UCSD-AML1 (cell line): ENCODE results near the gene ZDHHC21.
"Not testable (repeated sequence)": the region's sequence is repeated elsewhere in the genome, so short reads cannot be mapped to it uniquely, and the experiment has no call there.

Experiments used
- DNase-seq: peaks from one replicate; lab custom pipeline; 2025; ENCODE audit not compliant: unreplicated experiment; lab: John Stamatoyannopoulos, UW

The ZDHHC21 gene

DNA sequence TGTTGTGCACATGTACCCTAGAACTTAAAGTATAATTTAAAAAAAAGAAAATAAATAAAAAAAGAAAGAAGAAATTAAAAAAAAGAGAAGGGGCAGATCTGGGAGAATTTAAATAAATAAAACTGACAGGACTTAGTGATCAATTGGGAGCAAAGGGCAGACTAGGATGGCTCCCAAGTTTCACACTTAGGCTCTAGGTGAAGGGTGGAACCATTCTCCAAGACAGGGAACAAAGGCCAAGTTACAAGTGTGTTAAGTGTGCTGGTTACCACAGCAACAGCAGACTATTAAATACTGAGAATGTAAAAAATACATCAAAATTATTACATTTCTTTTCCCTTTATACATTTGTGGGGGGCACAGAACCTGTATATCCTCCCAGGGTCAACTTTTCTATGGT lies 7.1 kb downstream of the ZDHHC21 start:
- no peak for DNase-seq

DNA sequence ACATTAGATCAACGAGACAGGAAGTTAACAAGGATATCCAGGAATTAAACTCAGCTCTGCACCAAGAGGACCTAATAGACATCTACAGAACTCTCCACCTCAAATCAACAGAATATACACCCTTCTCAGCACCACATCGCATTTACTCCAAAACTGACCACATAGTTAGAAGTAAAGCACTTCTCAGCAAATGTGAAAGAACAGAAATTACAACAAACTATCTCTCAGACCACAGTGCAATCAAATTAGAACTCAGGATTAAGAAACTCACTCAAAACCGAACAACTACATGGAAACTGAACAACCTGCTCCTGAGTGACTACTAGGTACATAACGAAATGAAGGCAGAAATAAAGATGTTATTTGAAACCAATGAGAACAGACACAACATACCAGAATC lies 10.6 kb downstream of the ZDHHC21 start:
- not testable (repeated sequence) for DNase-seq

DNA sequence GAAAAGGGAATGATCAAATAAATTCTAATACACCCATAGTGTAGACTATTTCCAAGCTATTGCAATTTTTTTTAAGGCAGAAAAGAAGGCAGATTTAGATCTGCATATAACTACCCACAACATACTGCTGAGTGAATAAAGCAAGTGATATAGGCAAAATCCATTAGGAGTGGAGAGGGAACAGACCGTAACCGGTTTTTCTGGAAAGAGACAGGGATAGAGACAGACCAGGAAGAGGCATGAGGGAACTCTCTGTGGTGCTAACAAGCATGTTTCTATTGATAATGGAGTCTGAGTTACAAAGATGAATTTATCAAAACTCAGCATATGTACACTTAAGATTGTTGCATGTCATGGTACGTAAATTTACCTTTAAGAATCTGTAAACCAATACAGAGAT lies 14.5 kb downstream of the ZDHHC21 start:
- no peak for DNase-seq

DNA sequence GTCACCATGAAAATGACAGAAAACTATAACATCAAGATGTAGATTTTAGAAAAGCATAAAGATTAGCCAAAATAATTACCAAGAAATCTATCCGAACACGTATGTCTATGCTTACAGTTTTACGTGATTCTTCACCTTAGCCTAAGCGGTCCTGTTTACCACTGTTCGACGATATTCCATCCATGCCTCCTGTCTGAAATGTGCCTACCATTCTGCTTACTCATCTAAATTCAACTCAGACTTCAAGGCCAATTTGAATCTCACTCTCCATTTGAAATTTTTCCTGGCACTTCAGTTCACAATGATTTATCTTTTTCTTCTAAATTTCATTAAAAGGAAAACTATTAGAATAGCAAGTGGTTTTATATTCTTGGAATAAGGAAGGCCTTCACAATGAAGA lies 15.4 kb downstream of the ZDHHC21 start:
- no peak for DNase-seq

DNA sequence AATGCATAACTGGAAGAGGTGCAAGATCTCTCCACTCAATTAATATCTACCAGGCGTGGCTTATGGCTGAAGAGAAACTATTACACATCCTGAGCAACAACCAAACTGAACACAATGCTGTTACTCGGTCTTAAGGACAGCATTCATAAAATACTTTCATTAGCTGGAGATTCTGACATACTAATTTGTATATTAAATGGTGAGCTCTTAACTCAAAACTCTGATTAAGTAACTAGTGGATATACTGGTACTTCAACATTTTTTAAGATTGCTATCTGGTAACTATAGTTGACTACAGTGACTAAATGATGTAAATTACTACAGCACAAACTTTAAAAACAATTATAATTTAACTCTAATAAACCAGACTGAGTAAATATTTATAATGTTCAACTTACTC lies 15.8 kb downstream of the ZDHHC21 start:
- no peak for DNase-seq

DNA sequence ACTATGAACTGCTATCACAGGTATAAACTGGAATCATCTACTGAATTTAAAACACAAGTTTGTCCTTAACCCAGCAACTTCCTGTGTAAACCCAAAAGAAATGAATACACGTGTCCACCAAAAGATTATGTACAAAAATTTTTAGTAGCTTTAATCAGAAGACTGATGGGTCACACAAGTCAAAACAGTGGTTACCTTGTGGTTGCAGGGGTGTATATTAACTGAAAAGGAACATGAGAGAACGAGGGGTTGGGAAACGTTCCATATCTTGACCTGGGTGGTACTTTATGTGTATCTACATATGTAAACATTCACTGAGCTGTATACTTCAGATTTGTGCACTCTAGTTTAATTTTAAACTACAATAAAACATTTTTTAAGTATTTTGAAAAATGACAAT lies 18.6 kb downstream of the ZDHHC21 start:
- no peak for DNase-seq

DNA sequence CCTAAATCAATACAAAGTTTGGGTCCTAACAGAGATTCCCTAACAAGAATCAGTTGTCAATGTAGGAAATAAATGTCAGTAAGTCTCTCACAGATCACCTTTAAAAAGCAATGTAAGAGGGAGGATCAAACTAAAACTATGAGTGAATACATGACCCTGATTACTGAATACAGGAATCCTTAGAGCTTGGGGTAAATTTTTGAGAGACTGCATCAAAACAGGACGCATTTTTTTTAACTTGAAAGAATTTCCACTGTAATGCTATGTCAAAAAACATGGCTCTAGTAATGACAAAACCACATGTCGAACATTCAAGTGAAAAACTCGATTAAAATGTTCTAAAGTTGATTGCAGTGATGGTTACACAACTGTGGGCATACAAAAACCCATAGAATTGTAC lies 21.9 kb downstream of the ZDHHC21 start:
- no peak for DNase-seq

DNA sequence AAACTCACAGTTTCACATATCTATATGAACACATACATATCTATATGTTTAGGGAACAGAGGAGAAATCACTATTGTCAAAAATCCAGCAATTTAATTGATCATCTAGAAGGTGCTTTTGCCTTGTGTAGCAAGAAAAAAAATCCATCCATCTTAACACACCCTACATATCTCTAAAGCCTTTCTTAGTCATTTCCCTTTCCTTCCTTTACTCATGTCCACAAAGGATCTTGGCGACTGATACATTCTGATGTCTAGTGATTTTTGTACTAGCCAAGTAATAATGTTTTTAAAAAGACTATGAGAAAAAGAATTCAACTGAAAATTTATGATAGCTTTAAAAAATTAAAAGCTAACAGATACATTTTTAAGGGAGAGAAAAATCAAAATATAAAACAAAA lies 22.5 kb downstream of the ZDHHC21 start:
- no peak for DNase-seq

DNA sequence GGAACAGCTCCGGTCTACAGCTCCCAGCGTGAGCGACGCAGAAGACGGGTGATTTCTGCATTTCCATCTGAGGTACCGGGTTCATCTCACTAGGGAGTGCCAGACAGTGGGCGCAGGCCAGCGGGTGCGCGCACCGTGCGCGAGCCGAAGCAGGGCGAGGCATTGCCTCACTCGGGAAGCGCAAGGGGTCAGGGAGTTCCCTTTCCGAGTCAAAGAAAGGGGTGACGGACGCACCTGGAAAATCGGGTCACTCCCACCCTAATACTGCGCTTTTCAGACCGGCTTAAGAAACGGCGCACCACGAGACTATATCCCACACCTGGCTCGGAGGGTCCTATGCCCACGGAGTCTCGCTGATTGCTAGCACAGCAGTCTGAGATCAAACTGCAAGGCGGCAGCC lies 29.2 kb downstream of the ZDHHC21 start:
- not testable (repeated sequence) for DNase-seq

DNA sequence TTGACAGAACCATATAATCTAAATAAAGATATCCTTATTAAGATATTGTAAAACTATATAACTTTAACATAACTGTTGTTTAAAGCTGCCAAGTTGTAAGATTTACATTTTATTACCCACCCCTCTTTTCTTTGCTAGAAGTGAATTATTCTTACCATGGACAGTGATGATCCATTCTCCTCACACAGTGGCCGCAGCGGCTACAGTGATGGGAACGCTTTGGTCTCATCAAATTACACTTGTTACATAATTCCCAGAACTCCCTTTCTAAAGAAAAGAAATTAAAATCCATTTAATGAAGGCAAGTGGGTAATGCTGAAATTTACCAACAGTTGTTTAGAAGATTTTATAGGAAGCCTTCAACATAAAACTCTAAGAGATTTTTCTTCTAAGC lies 31.2 kb downstream of the ZDHHC21 start:
- no peak for DNase-seq

DNA sequence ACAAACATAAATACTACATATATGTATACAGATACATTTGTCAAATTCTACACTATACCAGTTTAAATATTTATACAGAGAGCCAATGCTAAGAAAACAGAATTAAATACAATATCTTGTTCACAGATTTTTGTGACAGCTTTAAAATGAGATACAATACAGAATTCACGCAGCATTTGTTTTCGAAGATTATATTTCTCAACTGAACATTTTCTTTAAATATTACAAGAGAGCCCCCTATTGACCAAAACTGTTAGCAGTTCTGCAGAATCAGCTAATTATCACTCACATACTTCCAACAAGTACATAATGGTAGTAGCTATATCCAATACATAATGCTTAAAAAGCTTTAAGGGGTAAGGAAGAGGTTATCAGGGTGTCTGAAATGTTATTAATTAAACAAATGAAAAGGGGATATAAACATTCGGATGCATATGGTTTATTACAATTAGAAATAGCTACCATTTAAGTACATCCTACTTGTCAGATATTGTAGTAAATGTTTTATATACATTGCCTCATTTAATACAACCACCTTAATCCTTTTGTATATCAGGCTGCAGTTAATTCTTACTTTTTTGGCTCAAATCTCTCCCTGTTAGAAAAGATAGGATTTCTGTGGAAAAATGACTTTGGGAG lies 31.7 kb downstream of the ZDHHC21 start:
- DNase-seq: no peak

DNA sequence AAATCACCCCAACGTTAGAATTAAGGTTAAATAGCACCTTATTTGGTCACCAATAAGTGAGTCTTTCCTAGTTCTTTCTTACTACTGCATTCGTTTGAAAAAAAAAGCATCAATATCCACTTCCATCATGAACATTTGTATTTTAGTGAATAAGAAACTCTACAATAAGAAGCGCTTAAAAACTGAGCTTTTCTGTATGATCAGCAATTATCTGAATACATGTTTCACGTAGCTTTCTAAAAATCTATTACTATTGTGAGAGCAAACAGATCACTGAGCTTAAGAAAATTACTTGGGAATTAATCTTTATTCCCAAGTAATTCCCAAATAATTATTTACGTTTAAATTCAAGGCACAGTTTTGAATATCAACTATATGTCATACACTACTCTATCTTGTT lies 32.5 kb downstream of the ZDHHC21 start:
- no peak for DNase-seq

DNA sequence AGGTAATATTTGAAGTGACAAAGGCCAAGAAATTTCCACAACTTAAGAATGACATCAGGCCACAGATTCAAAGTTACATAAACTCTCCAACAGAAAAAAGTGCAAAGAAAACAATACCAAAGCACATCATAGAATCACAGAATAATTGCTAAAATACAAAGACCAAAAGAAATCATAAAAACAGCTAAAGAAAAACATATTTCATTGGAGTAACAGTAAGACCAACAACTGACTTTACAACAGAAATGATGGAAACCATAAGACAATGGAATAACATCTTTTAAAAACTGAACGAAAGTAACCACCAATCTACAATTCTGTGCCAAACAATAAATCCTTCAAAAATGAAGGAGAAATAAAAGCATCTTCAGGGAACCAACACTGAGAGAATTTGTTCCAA lies 38.3 kb downstream of the ZDHHC21 start:
- no peak for DNase-seq

DNA sequence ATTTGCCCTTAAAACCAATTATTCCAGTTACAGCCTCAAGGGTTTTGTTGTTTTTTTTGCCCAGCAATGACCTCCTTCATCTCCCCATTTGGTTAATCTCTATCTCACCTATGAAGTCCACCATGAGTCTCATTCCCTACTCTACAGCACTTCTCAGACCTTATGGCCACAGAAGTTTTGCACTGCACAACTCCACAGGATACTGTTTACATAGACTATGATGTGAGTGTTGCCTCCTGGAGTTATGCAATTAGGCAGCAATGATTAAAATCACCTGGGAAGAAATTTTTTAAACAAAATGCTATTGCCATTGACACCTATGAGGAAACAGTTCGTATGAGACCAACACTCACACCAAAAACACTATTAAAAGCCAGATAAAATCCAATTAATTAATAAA lies 39.7 kb downstream of the ZDHHC21 start:
- DNase-seq: no peak

DNA sequence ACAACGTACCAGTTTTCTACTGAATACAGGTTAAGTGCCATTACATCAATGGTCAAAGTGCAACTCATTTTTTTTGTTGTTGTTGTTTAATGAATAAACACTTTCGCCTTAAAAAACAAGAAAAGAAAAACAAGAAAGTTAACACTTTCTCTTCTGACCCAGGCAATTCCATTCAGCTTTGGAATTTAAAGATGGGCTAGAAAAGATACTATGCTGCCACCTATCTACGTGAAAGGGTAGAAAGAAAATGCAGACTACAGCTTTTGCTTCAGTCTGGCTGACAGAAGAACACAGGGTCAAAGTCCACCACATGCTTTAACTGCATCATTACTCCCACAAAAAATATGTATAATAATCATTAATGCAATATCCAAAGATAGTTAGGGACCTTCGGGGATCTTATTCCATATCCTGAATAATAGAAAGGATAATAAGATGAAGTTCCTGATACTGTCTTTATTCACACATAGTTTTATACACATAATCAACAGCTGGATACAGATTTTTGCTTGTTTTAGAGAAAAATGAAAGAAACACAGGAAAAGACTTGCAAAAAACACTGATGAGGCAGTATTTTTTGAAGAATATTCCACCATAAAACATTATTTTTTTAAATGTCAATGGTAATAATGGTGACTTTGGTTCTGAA lies 40.4 kb downstream of the ZDHHC21 start:
- DNase-seq: no peak

DNA sequence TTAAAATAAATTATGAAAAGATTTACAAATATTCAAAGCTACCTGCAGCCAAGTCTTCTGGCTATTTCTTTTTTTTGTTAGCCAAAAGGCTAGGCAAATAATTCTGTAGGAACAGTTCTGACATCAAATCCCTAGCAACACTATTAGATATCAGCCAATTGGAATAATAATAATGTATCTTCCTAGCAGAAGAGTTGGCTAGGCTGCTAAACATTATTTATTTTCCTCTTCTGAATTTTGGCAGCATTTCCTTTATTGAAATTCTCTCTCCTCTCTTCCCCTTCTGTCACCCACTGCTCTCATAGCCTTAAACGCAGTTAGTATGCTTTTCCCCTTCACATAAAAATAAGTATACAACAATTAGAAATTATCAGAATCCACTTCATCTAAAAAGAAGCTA lies 42.6 kb downstream of the ZDHHC21 start:
- no peak for DNase-seq

DNA sequence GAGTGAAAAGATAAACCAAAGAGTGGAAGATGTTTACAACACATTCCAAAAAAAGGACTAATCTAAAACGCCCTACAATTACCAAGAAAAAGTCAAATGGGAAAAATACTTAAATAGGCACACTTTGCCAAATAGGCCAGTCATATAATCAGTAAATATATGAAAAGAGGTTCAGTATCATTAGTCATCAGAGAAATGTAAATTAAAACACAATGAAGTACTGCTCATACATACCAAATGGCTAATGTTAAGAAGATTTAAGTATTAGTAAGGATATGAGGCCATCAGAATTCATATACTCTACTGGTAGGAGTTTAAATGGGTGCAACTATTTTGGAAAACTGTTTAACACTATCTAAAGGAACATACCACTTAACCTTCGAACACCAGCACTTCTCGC lies 47.6 kb downstream of the ZDHHC21 start:
- no peak for DNase-seq

DNA sequence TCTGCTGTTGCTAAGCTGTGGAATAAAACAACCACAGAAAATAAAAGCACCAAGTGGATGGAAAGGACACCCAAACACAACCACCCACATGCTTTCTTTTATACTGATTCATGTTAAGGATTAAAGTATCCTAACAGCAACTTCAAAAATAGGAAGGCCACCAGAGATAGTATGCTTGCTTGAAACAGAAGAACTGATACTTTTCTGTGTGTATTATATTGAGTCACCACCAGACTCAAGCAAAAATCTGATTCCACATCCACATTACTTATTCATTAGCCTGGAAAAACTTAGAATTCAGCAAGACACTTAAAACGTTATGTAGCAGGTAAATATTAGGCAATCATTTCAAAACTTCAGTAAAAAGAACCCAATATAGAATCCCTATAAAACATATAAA lies 52.3 kb downstream of the ZDHHC21 start:
- no peak for DNase-seq

DNA sequence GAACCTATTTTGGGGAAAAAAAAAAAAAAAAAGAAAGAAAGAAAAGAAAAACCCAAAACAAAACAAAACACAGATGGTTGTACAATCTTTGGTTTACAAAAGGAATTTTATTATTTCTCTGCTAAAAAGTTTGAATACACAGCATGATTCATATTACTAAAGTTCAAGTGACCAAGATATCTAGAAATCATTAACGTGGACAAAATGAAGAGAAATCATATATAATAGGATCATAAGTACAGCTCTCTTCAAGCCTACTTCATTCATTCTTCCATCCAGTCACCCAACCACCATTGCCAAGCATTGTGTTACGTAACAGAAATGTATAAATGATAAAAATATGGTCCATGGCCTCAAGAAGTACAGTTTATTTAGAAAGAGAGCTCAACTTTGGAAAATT lies 52.9 kb downstream of the ZDHHC21 start:
- DNase-seq: no peak

DNA sequence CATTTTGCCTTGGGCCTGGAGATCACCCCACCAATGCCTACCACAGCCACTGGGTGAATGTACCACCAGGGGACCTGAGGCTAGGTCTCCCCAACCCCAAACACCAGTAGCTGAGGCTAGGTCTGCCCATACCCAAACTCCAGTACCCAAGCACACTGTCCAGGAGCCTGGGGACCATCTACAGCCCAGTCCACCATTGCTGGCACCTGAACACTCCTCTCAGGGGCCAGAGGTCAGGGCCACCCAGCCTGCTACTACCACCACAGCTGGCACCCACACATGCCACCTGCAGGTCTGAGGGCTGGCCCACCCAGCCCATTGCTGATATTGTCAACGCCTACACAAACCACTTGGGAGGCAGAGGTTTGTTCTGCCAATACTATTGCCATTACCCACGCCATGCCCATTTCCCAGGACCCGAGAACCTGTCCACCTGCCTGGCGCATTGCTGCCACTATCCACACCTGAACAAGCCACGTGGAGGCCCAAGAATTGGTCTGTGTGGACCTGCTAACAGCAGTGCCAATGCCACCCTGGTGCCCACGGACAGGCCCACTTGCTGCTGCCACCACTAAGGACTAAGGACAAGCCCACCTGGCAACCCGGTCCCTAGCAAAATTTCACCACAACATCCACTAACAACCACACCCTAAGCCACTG lies 59.2 kb downstream of the ZDHHC21 start:
- DNase-seq: no peak

DNA sequence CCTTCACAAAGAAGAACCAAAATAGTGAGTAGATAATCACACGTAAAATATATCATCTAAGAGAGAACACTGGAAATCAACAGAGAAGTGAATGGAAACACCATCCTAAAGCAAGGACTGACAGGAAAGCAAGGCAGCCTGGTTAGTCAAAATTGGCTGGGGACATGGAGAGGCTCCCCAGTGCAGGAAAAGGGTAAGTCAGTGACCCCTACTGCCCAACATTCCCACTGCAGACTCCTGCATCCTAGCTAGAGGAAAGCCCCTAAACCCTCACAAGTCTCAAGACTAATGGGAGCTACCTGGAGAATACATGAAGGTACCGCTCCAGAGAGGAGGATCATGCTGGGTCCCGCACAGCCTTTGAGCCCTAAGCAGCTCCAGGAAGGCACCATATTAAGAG lies 60.1 kb downstream of the ZDHHC21 start:
- DNase-seq: peak; percentile 6

DNA sequence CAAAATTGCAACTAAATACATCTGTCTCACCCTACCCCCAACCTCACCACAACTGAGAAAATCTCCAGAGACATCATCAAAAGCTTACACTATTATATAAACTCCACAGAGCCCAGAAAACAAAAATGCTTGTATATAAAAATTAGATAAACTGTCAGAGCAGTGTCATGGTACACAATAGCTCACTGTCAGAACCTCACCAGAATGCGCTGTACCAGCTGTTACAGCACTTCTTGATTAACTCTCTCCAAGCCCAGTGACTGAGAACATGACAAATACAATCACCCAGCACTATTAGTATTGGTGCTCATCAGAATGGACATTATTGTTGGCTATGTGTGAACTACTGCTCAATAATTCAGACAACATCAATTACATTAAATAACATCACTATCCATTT lies 65.7 kb downstream of the ZDHHC21 start:
- no peak for DNase-seq
